AG09309 (cell line): Measurements from ENCODE around the gene BLTP3B.

Experiments
- DNase-seq: peaks from one replicate; pipeline ENCODE4 v3.0.0-alpha.2; 2010; ENCODE audit warnings: low read depth
- H3K4me3 ChIP-seq: 2 replicates; pipeline ENCODE4 v1.5.1; 2011; ENCODE audit warnings: mild to moderate bottlenecking, low read depth, low read length, moderate library complexity; ENCODE audit not compliant: control insufficient read depth
- CTCF ChIP-seq: IDR thresholded peaks from 2 replicates; pipeline ENCODE4 v1.5.1; 2011; ENCODE audit warnings: mild to moderate bottlenecking, low read depth, low read length, inconsistent platforms; ENCODE audit not compliant: insufficient read depth, control insufficient read depth; ENCODE audit errors: missing control alignments

Gene BLTP3B

GRCh38 chr12:100170313-100170858 lies 27.7 kb upstream of the BLTP3B start:
- H3K4me3 ChIP-seq: no peak overlapping the region
- no peak for TF ChIP-seq CTCF
- no peak for DNase-seq

GRCh38 chr12:100169345-100169744 lies 26.7 kb upstream of the BLTP3B start:
- DNase-seq: no peak
- no peak overlapping the region for H3K4me3 ChIP-seq
- no peak for TF ChIP-seq CTCF

DNA sequence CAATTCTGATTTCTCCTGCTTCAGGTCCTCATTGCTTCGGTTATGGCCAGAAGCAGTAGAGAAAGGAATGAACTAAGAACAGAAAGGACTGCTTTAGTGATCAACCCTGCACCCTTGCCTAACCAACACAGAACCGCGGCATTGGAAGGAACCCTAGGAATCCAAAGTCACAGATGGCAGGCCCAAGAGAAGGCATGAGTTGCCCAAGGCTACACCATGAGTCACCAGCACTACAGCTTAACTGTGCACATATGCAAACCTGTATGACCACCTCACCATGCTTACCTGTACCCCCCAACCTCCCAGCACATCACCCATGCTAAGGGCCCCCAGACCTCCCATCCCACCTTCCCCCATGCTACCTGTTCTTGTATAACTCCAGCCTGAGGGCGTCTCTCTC lies 25.9 kb upstream of the BLTP3B start:
- H3K4me3 ChIP-seq: no peak overlapping the region
- TF ChIP-seq CTCF: no peak
- no peak for DNase-seq

GRCh38 chr12:100166232-100166631 lies 23.6 kb upstream of the BLTP3B start:
- no peak for DNase-seq
- TF ChIP-seq CTCF: no peak

DNA sequence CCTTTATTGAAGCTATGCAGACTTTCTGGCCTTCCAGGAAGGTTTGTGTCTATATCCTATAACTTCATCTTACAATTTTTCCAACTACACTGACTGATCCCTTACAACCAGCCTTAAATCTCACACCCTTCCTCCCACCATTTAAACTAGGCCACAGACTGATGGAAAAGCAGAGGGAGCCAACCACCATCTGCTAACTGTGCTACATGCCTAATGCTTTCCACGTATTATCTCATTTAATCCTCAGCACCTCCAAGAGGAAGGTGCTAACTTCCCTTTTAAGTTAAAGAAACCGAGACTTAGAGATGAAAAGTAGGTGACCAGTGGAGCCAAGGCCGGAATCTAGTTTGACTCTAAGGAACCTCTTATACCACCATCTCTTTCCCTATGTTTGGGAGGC lies 22.7 kb upstream of the BLTP3B start:
- no peak overlapping the region for H3K4me3 ChIP-seq
- TF ChIP-seq CTCF: no peak
- no peak for DNase-seq

More at GRCh38 chr12:100166232-100166631, 23.6 kb upstream of the BLTP3B start:
- no peak overlapping the region for H3K4me3 ChIP-seq

DNA sequence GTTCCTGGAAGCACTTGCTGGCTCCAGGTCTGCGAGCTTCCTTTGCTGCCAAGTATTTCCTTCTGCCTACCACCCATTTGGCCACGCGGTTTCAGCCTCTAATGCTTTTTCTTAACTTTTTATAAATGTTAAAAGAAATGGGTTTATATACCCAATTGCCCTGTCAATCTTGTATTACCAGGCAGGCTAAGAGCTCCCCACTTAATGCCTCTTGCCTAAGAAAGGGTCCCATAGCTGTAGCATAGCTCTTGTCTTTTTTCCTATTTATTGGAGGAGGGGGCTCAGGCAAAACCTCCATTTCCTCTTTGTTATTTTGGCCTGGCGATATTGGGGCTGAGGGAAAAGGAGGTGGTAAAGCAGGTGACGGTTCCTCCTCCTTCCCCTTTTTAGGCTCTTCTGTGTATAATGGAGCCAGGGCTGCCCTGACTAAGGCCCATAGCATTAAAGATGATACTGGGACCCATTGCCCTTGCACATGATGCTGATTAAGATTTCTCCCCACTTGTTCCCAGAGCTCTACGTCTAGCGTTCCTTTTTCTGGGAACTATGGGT lies 21.6 kb upstream of the BLTP3B start:
- DNase-seq: no peak
- no peak for TF ChIP-seq CTCF
- peak overlapping the region; percentile 26 for H3K4me3 ChIP-seq
